Mammary epithelial cell (primary cell): ENCODE measurements around the gene ATP6V0E1.

Experiments
- CTCF ChIP-seq, 2 donors: IDR thresholded peaks in 1 of 2; conservative IDR thresholded peaks in 1 of 2; 2 replicates each; pipeline ENCODE4 v1.5.1; 2011 to 2012; ENCODE audit warnings: inconsistent platforms in 2 of 2, low read length in 2 of 2, mild to moderate bottlenecking in 2 of 2, control low read depth in 1 of 2, low read depth in 1 of 2; ENCODE audit not compliant: insufficient read depth in 1 of 2; ENCODE audit errors: extremely low read depth in 1 of 2
- EZH2 ChIP-seq: IDR thresholded peaks from 2 replicates; pipeline ENCODE4 v1.6.1; 2012; ENCODE audit warnings: low read length, inconsistent platforms, borderline replicate concordance

- TF ChIP-seq CTCF (conservative IDR thresholded peaks at IDR 0.05 in 1 of 2, IDR thresholded peaks at IDR 0.05 in 1 of 2; ENCODE audit: extremely low read depth in 1 of 2, insufficient read depth in 1 of 2, low read depth in 1 of 2, low read length in 2 of 2) (no peak), EZH2 (no peak)
Measured at GRCh38 chr5:172979778-172980177, 3.8 kb upstream of the ATP6V0E1 start.
